Measurements from ENCODE around the gene ZNF433. TPM values are rescaled to one million over a fixed set of nuclear protein-coding genes. Genes with fewer than 3 reads are reported as not detected.

ZNF433 gene
- total and polyA plus RNA-seq, 2 experiments from 2014 or later, result 2.0 to 3.4 TPM

DNA sequence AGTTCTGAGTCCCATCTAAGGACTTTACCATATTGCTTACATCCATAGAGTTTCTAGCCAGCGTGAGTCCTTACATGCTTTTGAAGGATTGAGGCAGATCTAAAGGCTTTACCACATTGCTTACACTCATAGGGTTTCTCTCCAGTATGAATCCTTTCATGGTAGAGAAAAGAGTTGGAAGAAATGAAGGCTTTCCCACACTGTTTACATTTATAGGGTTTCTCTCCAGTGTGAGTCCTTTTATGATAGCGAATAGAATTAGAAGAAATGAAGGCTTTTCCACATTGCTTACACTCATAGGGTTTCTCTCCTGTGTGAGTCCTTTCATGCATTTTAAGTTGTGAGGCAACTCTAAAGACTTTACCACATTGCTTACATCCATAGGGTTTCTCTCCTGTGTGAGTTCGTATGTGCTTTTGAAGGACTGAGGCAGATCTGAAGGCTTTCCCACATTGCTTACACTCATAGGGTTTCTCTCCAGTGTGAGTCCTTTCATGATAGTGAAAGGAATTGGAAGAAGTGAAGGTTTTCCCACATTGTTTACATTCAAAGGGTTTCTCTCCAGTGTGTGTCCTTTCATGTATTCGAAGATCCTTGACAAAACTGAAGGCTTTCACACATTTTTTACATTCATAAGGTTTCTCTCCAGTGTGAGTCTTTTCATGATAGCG, 8.4 kb upstream of the ZNF433 start:
- Histone ChIP-seq H3K9me2 (ENCODE audit: insufficient read depth) (no peaks in the 10 kb centered on the region), H2AFZ (no peak overlapping the region), H3K27me3 (ENCODE audit: insufficient read depth) (no peaks in the 10 kb centered on the region), H3K4me3 (peak overlapping the region; percentile 34; the same call in 1 of the 2 replicates), H3K4me2 (no peak overlapping the region), H3K36me3 (ENCODE audit: insufficient read depth) (peaks cover 82% of the 10 kb centered on the region), H3K27ac (ENCODE audit: low read depth) (no peak overlapping the region), H4K20me1 (replicated peaks; ENCODE audit: insufficient read depth) (no peaks in the 10 kb centered on the region; the same call in 1 of the 2 replicates), H3K4me1 (ENCODE audit: insufficient read depth) (no peaks in the 10 kb centered on the region), H3K79me2 (replicated peaks; ENCODE audit: insufficient read depth) (peaks cover 47% of the 10 kb centered on the region), H3F3A (replicated peaks; ENCODE audit: low read depth) (peaks cover 10% of the 10 kb centered on the region)
- Mint-ChIP-seq H3K27ac (no peak overlapping the region), H3K4me1 (no peaks in the 10 kb centered on the region), H3K4me3 (no peak overlapping the region), H3K9me3 (peaks cover 91% of the 10 kb centered on the region), H3K36me3 (ENCODE audit: low read depth) (peaks cover 29% of the 10 kb centered on the region), H3K27me3 (ENCODE audit: insufficient read depth, low read depth, poor library complexity) (peaks cover 3% of the 10 kb centered on the region)
- TF ChIP-seq EZH2phosphoT487 (IDR thresholded peaks at IDR 0.05; ENCODE audit: unreplicated experiment) (no peak), NANOG (IDR thresholded peaks at IDR 0.05; ENCODE audit: borderline replicate concordance) (no peak), STAT1 (IDR thresholded peaks at IDR 0.05; ENCODE audit: unreplicated experiment) (no peak), ZNF114 (CRISPR knock-in tag; IDR thresholded peaks at IDR 0.05) (no peak), EZH2 (IDR thresholded peaks at IDR 0.05; ENCODE audit: low read depth, unreplicated experiment) (no peak), JUNB (IDR thresholded peaks at IDR 0.05; ENCODE audit: unreplicated experiment) (no peak)
- TF ChIP-seq, protein P1, sequence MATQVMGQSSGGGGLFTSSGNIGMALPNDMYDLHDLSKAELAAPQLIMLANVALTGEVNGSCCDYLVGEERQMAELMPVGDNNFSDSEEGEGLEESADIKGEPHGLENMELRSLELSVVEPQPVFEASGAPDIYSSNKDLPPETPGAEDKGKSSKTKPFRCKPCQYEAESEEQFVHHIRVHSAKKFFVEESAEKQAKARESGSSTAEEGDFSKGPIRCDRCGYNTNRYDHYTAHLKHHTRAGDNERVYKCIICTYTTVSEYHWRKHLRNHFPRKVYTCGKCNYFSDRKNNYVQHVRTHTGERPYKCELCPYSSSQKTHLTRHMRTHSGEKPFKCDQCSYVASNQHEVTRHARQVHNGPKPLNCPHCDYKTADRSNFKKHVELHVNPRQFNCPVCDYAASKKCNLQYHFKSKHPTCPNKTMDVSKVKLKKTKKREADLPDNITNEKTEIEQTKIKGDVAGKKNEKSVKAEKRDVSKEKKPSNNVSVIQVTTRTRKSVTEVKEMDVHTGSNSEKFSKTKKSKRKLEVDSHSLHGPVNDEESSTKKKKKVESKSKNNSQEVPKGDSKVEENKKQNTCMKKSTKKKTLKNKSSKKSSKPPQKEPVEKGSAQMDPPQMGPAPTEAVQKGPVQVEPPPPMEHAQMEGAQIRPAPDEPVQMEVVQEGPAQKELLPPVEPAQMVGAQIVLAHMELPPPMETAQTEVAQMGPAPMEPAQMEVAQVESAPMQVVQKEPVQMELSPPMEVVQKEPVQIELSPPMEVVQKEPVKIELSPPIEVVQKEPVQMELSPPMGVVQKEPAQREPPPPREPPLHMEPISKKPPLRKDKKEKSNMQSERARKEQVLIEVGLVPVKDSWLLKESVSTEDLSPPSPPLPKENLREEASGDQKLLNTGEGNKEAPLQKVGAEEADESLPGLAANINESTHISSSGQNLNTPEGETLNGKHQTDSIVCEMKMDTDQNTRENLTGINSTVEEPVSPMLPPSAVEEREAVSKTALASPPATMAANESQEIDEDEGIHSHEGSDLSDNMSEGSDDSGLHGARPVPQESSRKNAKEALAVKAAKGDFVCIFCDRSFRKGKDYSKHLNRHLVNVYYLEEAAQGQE (IDR thresholded peaks at IDR 0.05; ENCODE audit: unreplicated experiment), result no peak
- TF ChIP-seq, protein P2, sequence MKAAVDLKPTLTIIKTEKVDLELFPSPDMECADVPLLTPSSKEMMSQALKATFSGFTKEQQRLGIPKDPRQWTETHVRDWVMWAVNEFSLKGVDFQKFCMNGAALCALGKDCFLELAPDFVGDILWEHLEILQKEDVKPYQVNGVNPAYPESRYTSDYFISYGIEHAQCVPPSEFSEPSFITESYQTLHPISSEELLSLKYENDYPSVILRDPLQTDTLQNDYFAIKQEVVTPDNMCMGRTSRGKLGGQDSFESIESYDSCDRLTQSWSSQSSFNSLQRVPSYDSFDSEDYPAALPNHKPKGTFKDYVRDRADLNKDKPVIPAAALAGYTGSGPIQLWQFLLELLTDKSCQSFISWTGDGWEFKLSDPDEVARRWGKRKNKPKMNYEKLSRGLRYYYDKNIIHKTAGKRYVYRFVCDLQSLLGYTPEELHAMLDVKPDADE (IDR thresholded peaks at IDR 0.05), result no peak
- DNase-seq (ENCODE audit: low spot score) (peak; percentile 47), ATAC-seq (no peak)

DNA sequence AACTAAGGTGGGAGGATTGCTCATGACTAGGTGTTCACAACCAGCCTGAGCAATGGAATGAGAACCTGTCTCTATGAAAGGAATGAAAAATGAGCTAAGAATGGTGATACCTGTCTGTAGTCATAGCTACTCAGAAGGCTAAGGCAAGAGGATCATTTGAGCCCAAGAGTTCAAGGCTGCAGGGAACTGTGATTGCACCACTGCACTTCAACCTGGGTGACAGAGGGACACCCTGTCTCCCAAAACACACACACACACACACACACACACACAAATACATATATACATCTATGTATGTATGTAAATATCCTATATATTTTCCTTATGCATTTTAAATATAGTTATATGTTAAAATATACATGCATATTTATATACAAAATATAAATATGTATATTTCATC, 7.4 kb upstream of the ZNF433 start:
- H3F3A ChIP-seq (replicated peaks; ENCODE audit: low read depth), result peaks cover 10% of the 10 kb centered on the region
- Mint-ChIP-seq H3K9me3 (peaks cover 91% of the 10 kb centered on the region), H3K4me3 (no peak overlapping the region), H3K36me3 (ENCODE audit: low read depth) (peaks cover 30% of the 10 kb centered on the region), H3K27ac (no peak overlapping the region), H3K4me1 (no peaks in the 10 kb centered on the region), H3K27me3 (ENCODE audit: insufficient read depth, low read depth, poor library complexity) (peaks cover 5% of the 10 kb centered on the region)
- no peak overlapping the region for H3K27ac ChIP-seq (ENCODE audit: low read depth)
- DNase-seq (ENCODE audit: low spot score), result no peak
- H3K4me2 ChIP-seq, result no peak overlapping the region
- no peak for ATAC-seq
- no peaks in the 10 kb centered on the region for H3K4me1 ChIP-seq (ENCODE audit: insufficient read depth)
- H4K20me1 ChIP-seq (replicated peaks; ENCODE audit: insufficient read depth), result peaks cover 4% of the 10 kb centered on the region
- H3K36me3 ChIP-seq (ENCODE audit: insufficient read depth), result peaks cover 72% of the 10 kb centered on the region
- no peaks in the 10 kb centered on the region for H3K27me3 ChIP-seq (ENCODE audit: insufficient read depth)
- peaks cover 37% of the 10 kb centered on the region for H3K79me2 ChIP-seq (replicated peaks; ENCODE audit: insufficient read depth)
- H3K4me3 ChIP-seq, result no peak overlapping the region
- no peaks in the 10 kb centered on the region for H3K9me2 ChIP-seq (ENCODE audit: insufficient read depth)
- H2AFZ ChIP-seq, result no peak overlapping the region
- TF ChIP-seq ZNF114 (CRISPR knock-in tag; IDR thresholded peaks at IDR 0.05) (no peak), NANOG (IDR thresholded peaks at IDR 0.05; ENCODE audit: borderline replicate concordance) (no peak), POLR2AphosphoS5 (IDR thresholded peaks at IDR 0.05; ENCODE audit: low read depth) (no peak), JUNB (IDR thresholded peaks at IDR 0.05; ENCODE audit: unreplicated experiment) (no peak), EZH2phosphoT487 (IDR thresholded peaks at IDR 0.05; ENCODE audit: unreplicated experiment) (no peak)
- TF ChIP-seq, protein P3, sequence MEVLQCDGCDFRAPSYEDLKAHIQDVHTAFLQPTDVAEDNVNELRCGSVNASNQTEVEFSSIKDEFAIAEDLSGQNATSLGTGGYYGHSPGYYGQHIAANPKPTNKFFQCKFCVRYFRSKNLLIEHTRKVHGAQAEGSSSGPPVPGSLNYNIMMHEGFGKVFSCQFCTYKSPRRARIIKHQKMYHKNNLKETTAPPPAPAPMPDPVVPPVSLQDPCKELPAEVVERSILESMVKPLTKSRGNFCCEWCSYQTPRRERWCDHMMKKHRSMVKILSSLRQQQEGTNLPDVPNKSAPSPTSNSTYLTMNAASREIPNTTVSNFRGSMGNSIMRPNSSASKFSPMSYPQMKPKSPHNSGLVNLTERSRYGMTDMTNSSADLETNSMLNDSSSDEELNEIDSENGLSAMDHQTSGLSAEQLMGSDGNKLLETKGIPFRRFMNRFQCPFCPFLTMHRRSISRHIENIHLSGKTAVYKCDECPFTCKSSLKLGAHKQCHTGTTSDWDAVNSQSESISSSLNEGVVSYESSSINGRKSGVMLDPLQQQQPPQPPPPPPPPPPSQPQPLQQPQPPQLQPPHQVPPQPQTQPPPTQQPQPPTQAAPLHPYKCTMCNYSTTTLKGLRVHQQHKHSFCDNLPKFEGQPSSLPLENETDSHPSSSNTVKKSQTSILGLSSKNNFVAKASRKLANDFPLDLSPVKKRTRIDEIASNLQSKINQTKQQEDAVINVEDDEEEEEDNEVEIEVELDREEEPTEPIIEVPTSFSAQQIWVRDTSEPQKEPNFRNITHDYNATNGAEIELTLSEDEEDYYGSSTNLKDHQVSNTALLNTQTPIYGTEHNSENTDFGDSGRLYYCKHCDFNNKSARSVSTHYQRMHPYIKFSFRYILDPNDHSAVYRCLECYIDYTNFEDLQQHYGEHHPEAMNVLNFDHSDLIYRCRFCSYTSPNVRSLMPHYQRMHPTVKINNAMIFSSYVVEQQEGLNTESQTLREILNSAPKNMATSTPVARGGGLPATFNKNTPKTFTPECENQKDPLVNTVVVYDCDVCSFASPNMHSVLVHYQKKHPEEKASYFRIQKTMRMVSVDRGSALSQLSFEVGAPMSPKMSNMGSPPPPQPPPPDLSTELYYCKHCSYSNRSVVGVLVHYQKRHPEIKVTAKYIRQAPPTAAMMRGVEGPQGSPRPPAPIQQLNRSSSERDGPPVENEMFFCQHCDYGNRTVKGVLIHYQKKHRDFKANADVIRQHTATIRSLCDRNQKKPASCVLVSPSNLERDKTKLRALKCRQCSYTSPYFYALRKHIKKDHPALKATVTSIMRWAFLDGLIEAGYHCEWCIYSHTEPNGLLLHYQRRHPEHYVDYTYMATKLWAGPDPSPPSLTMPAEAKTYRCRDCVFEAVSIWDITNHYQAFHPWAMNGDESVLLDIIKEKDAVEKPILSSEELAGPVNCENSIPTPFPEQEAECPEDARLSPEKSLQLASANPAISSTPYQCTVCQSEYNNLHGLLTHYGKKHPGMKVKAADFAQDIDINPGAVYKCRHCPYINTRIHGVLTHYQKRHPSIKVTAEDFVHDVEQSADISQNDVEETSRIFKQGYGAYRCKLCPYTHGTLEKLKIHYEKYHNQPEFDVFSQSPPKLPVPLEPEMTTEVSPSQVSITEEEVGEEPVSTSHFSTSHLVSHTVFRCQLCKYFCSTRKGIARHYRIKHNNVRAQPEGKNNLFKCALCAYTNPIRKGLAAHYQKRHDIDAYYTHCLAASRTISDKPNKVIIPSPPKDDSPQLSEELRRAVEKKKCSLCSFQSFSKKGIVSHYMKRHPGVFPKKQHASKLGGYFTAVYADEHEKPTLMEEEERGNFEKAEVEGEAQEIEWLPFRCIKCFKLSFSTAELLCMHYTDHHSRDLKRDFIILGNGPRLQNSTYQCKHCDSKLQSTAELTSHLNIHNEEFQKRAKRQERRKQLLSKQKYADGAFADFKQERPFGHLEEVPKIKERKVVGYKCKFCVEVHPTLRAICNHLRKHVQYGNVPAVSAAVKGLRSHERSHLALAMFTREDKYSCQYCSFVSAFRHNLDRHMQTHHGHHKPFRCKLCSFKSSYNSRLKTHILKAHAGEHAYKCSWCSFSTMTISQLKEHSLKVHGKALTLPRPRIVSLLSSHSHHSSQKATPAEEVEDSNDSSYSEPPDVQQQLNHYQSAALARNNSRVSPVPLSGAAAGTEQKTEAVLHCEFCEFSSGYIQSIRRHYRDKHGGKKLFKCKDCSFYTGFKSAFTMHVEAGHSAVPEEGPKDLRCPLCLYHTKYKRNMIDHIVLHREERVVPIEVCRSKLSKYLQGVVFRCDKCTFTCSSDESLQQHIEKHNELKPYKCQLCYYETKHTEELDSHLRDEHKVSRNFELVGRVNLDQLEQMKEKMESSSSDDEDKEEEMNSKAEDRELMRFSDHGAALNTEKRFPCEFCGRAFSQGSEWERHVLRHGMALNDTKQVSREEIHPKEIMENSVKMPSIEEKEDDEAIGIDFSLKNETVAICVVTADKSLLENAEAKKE (CRISPR knock-in tag; IDR thresholded peaks at IDR 0.05), result no peak

Data from GM23338 (cell line).